ENCODE data around the gene GLTPD2. TPM values are rescaled to one million over a fixed set of nuclear protein-coding genes. Genes with fewer than 3 reads are reported as not detected.
A peak's percentile ranks its signal among the peaks of the same experiment; 100 is the strongest.

GLTPD2 gene
- total RNA-seq, 4 donors from 2014 or later, result not detected

- Histone ChIP-seq H3K9me3 (no peaks in the 10 kb centered on the region), H3K27ac (no peak overlapping the region), H3K4me1 (peaks cover 0 to 21% (median 0%) of the 10 kb centered on the region in 4 donors), H3K27me3 (peaks cover 0 to 36% of the 10 kb centered on the region in 2 donors), H3K4me3 (no peak overlapping the region), H3K36me3 (no peaks in the 10 kb centered on the region)
- WGBS, 2 donors, result 16 to 20% methylated on average over 31 to 36 of the region's 51 CpGs
- TF ChIP-seq EP300 (IDR thresholded peaks at IDR 0.05), result no peak
- TF ChIP-seq CTCF (IDR thresholded peaks at IDR 0.05), result no peak
- DNase-seq (ENCODE audit: low spot score in 2 of 2), result no peak
These were observed 43.5 kb upstream of the GLTPD2 start for GRCh38 chr17:4744999-4745969.

- no peak overlapping the region for H3K4me3 ChIP-seq
- WGBS, 2 donors, result 53 to 55% methylated on average over 5 of the region's 5 CpGs
- H3K27me3 ChIP-seq, result peaks cover 0 to 49% of the 10 kb centered on the region in 2 donors
- TF ChIP-seq CTCF (IDR thresholded peaks at IDR 0.05) (no peak), EP300 (IDR thresholded peaks at IDR 0.05) (peak in 1 of 2 donors; percentile 67)
- H3K4me1 ChIP-seq, result peaks cover 0 to 20% (median 0%) of the 10 kb centered on the region in 4 donors
- H3K9me3 ChIP-seq, result no peaks in the 10 kb centered on the region
- peak overlapping the region in 2 of 4 donors; percentile 12 to 49 for H3K27ac ChIP-seq
- no peaks in the 10 kb centered on the region for H3K36me3 ChIP-seq
- DNase-seq (ENCODE audit: low spot score in 2 of 2), result no peak
These were observed 40.9 kb upstream of the GLTPD2 start for GRCh38 chr17:4747847-4748246.

GRCh38 chr17:4748686-4749085, 40.1 kb upstream of the GLTPD2 start:
- Histone ChIP-seq H3K36me3 (no peaks in the 10 kb centered on the region), H3K4me1 (peaks cover 0 to 20% (median 0%) of the 10 kb centered on the region in 4 donors), H3K27me3 (peaks cover 0 to 45% of the 10 kb centered on the region in 2 donors), H3K9me3 (no peaks in the 10 kb centered on the region), H3K4me3 (no peak overlapping the region), H3K27ac (peak overlapping the region in 1 of 4 donors; percentile 4)
- no peak for DNase-seq (ENCODE audit: low spot score in 2 of 2)
- TF ChIP-seq POLR2A (IDR thresholded peaks at IDR 0.05) (no peak), EP300 (IDR thresholded peaks at IDR 0.05) (no peak), CTCF (IDR thresholded peaks at IDR 0.05) (no peak)
- 35 to 41% methylated on average over 4 of the region's 4 CpGs for WGBS, 2 donors

- H3K4me3 ChIP-seq, result no peak overlapping the region
- no peak for TF ChIP-seq EP300 (IDR thresholded peaks at IDR 0.05)
- no peak for TF ChIP-seq CTCF (IDR thresholded peaks at IDR 0.05)
- no peak for TF ChIP-seq POLR2A (IDR thresholded peaks at IDR 0.05)
- no peaks in the 10 kb centered on the region for H3K9me3 ChIP-seq
- no peaks in the 10 kb centered on the region for H3K36me3 ChIP-seq
- peaks cover 0 to 12% (median 0%) of the 10 kb centered on the region in 4 donors for H3K4me1 ChIP-seq
- 47 to 52% methylated on average over 3 of the region's 3 CpGs for WGBS, 2 donors
- peaks cover 0 to 36% of the 10 kb centered on the region in 2 donors for H3K27me3 ChIP-seq
- DNase-seq (ENCODE audit: low spot score in 2 of 2), result no peak
- H3K27ac ChIP-seq, result no peak overlapping the region
These were observed 38.2 kb upstream of the GLTPD2 start for GRCh38 chr17:4750606-4751005.

GRCh38 chr17:4751932-4752331, 36.8 kb upstream of the GLTPD2 start:
- H3K27ac ChIP-seq, result no peak overlapping the region
- no peaks in the 10 kb centered on the region for H3K36me3 ChIP-seq
- H3K4me3 ChIP-seq, result no peak overlapping the region
- DNase-seq (ENCODE audit: low spot score in 2 of 2), result no peak
- 62 to 67% methylated on average over 5 of the region's 5 CpGs for WGBS, 2 donors
- peaks cover 0 to 9% (median 0%) of the 10 kb centered on the region in 4 donors for H3K4me1 ChIP-seq
- TF ChIP-seq EP300 (IDR thresholded peaks at IDR 0.05) (peak in 1 of 2 donors; percentile 24), CTCF (IDR thresholded peaks at IDR 0.05) (no peak), POLR2A (IDR thresholded peaks at IDR 0.05) (no peak)
- H3K27me3 ChIP-seq, result peaks cover 0 to 24% of the 10 kb centered on the region in 2 donors
- H3K9me3 ChIP-seq, result no peaks in the 10 kb centered on the region
